Measurements from ENCODE around the gene COX6A1. TPM values are rescaled to one million over a fixed set of nuclear protein-coding genes. Genes with fewer than 3 reads are reported as not detected.

COX6A1 gene
- total RNA-seq, 1 experiment from 2014 or later: 464 TPM

GRCh38 chr12:120483621-120484020 lies 45.7 kb downstream of the COX6A1 start:
- Histone ChIP-seq H3K27ac (ENCODE audit: low read depth, low read length) (no peak overlapping the region), H3K9me3 (ENCODE audit: control insufficient read depth in 1 of 2, insufficient read depth in 1 of 2, low read depth in 1 of 2, low read length in 2 of 2) (no peaks in the 10 kb centered on the region), H3K9ac (ENCODE audit: low read length) (no peak overlapping the region), H3K4me1 (ENCODE audit: control insufficient read depth in 1 of 2, insufficient read depth in 2 of 2, low read length in 2 of 2) (no peaks in the 10 kb centered on the region), H4K20me1 (ENCODE audit: insufficient read depth) (no peaks in the 10 kb centered on the region), H3K79me2 (ENCODE audit: insufficient read depth, low read length) (no peaks in the 10 kb centered on the region), H3K4me2 (ENCODE audit: low read length) (no peak overlapping the region), H3K9me2 (ENCODE audit: insufficient read depth) (no peaks in the 10 kb centered on the region), H3K36me3 (ENCODE audit: control insufficient read depth in 1 of 2, insufficient read depth in 2 of 2, low read length in 2 of 2) (no peaks in the 10 kb centered on the region), H2AFZ (ENCODE audit: low read depth, low read length, poor library complexity, severe bottlenecking) (no peak overlapping the region), H3K4me3 (replicated peaks in 1 of 2; ENCODE audit: low read depth in 1 of 2, low read length in 2 of 2) (no peak overlapping the region), H3K27me3 (ENCODE audit: insufficient read depth, low read length) (no peaks in the 10 kb centered on the region)
- DNase-seq (ENCODE audit: low read depth, low spot score) (no peak), ATAC-seq (no peak)
- ChIA-PET CTCF (no interaction called here), POLR2A (interaction anchor here (1.0 to 1.3 kb wide), 2 partner anchors 9 to 12 kb away, joined by 3 read pairs; partner anchors contain the start of gene DYNLL1), RAD21 (ENCODE audit: low non-redundant PET in 1 of 2, low total read pairs in 2 of 2, uncharacterized antibody in 2 of 2, unreplicated experiment in 2 of 2) (no interaction called here)
- TF ChIP-seq CEBPB (IDR thresholded peaks at IDR 0.05; ENCODE audit: low read depth): no peak
- TF ChIP-seq ZNF274 (IDR thresholded peaks at IDR 0.05; ENCODE audit: low read depth, low read length): no peak
- no peak for TF ChIP-seq RAD21 (IDR thresholded peaks at IDR 0.05; ENCODE audit: low read depth)
- TF ChIP-seq CTCF (IDR thresholded peaks at IDR 0.05 in 2 of 3, conservative IDR thresholded peaks at IDR 0.05 in 1 of 3; ENCODE audit: borderline replicate concordance in 1 of 3, insufficient read depth in 1 of 3, low read depth in 2 of 3, low read length in 2 of 3): no peak
- TF ChIP-seq MAX (IDR thresholded peaks at IDR 0.05): no peak
- TF ChIP-seq EZH2 (IDR thresholded peaks at IDR 0.05): no peak
- TF ChIP-seq TCF7L2 (IDR thresholded peaks at IDR 0.05; ENCODE audit: borderline replicate concordance, extremely low read depth, insufficient read depth, insufficient read length): no peak
- no peak for TF ChIP-seq SP1 (IDR thresholded peaks at IDR 0.05; ENCODE audit: low read depth)
- no peak for TF ChIP-seq JUND (IDR thresholded peaks at IDR 0.05)
- TF ChIP-seq CBX3 (IDR thresholded peaks at IDR 0.05; ENCODE audit: low read depth): no peak
- no TSS peak for BruUV-seq (replicated peaks)
- intact Hi-C loops (cut with micrococcal nuclease): no loop called here

Measured in HCT116 (cell line).